Activated CD4-positive, alpha-beta T cell treated with anti-CD3 and anti-CD28 coated beads, Interleukin-2, amount 50 U/mL, for 4 hours (primary cell): Measurements from ENCODE around the gene RPS6KB2.

Experiments used
- DNase-seq, 2 experiments: peaks; one replicate each; pipeline ENCODE4 v3.0.0-alpha.2; 2020

RPS6KB2 gene

GRCh38 chr11:67431346-67432249 is 3.3 kb downstream of the RPS6KB2 start:
- no peak for DNase-seq

GRCh38 chr11:67432655-67433349 is 4.5 kb downstream of the RPS6KB2 start:
- DNase-seq, result no peak

- DNase-seq, result no peak
Measured at GRCh38 chr11:67433536-67434394, 5.5 kb downstream of the RPS6KB2 start.

GRCh38 chr11:67434395-67434881 is 6.1 kb downstream of the RPS6KB2 start:
- no peak for DNase-seq

- no peak for DNase-seq
Measured at GRCh38 chr11:67435031-67435726, 6.9 kb downstream of the RPS6KB2 start.

GRCh38 chr11:67435727-67436458 is 7.6 kb downstream of the RPS6KB2 start:
- DNase-seq, result no peak

- DNase-seq, result peak; percentile 45 to 62
Measured at GRCh38 chr11:67436459-67437081, 8.3 kb downstream of the RPS6KB2 start.

- peak; percentile 55 to 60 for DNase-seq
Measured at GRCh38 chr11:67437082-67437808, 9.0 kb downstream of the RPS6KB2 start, which contains the start of gene PTPRCAP. TSS of gene PTPRCAP (minus strand) at chr11:67437682. CDS start at chr11:67437619, 63 bp downstream.

- DNase-seq, result no peak
Measured at GRCh38 chr11:67437809-67438157, 9.5 kb downstream of the RPS6KB2 start.

GRCh38 chr11:67438158-67438902 is 10.0 kb downstream of the RPS6KB2 start:
- peak; percentile 64 to 72 for DNase-seq

GRCh38 chr11:67439321-67440228 is 11.3 kb downstream of the RPS6KB2 start:
- no peak for DNase-seq

- no peak for DNase-seq
Measured at GRCh38 chr11:67440229-67441097, 12.2 kb downstream of the RPS6KB2 start.

- DNase-seq, result no peak
Measured at GRCh38 chr11:67441098-67441563, 12.8 kb downstream of the RPS6KB2 start.

GRCh38 chr11:67441731-67442351 is 13.5 kb downstream of the RPS6KB2 start:
- no peak for DNase-seq

GRCh38 chr11:67442504-67443404 is 14.5 kb downstream of the RPS6KB2 start:
- no peak for DNase-seq

- DNase-seq, result no peak
Measured at GRCh38 chr11:67445515-67445914, 17.2 kb downstream of the RPS6KB2 start.
